GM23338 (cell line): ENCODE results near the gene NDUFAF8.

Experiments
- CREB1 ChIP-seq: fragments of 250-450 bp; sonication (Bioruptor Pico); IDR thresholded peaks from 2 replicates; pipeline ENCODE4 v1.5.0; 2020; ENCODE audit warnings: low read depth, mild to moderate bottlenecking, moderate library complexity
- CTCF ChIP-seq, 2 experiments: fragments of 200-600 bp in 1 of 2; sonication (generic) in 1 of 2; conservative IDR thresholded peaks; 2 replicates each; pipeline versions ENCODE4 v1.5.1 to v1.6.1; 2016 to 2017; ENCODE audit warnings: antibody characterized with exemption in 2 of 2, low read depth in 2 of 2, mild to moderate bottlenecking in 2 of 2, moderate library complexity in 1 of 2
- EZH2 ChIP-seq: fragments of 200-600 bp; sonication (generic); IDR thresholded peaks from one replicate; pipeline ENCODE4 v1.8.0; 2017; ENCODE audit warnings: antibody characterized with exemption, mild to moderate bottlenecking, low read depth; ENCODE audit not compliant: unreplicated experiment
- EZH2phosphoT487 ChIP-seq: fragments of 200-600 bp; sonication (generic); IDR thresholded peaks from one replicate; pipeline ENCODE4 v1.8.1; 2018; ENCODE audit warnings: antibody characterized with exemption; ENCODE audit not compliant: unreplicated experiment
- NANOG ChIP-seq: IDR thresholded peaks from 2 replicates; pipeline ENCODE4 v1.6.1; 2016; ENCODE audit warnings: antibody characterized with exemption, borderline replicate concordance
- POLR2AphosphoS5 ChIP-seq: IDR thresholded peaks from 2 replicates; pipeline ENCODE4 v1.6.1; 2016; ENCODE audit warnings: antibody characterized with exemption, low read depth
- REST ChIP-seq: IDR thresholded peaks from one replicate; pipeline ENCODE4 v1.6.1; 2018; ENCODE audit warnings: antibody characterized with exemption; ENCODE audit not compliant: unreplicated experiment
- ZNF331 ChIP-seq: fragments of 250-450 bp; sonication (Bioruptor Pico); IDR thresholded peaks from 2 replicates; pipeline ENCODE4 v1.5.0; 2020; ENCODE audit warnings: low read depth, mild to moderate bottlenecking, moderate library complexity

- TF ChIP-seq CTCF (conservative IDR thresholded peaks at IDR 0.05; ENCODE audit: low read depth in 2 of 2) (peak; percentile 73 to 95), POLR2AphosphoS5 (no peak), EZH2phosphoT487 (no peak), ZNF331 (CRISPR knock-in tag) (no peak), EZH2 (no peak), CREB1 (CRISPR knock-in tag) (no peak), REST (no peak), NANOG (no peak)
Measured at GRCh38 chr17:81241648-81242420, 2.7 kb downstream of the NDUFAF8 start.
